Measurements from ENCODE around the gene PHGDH. TPM values are rescaled to one million over a fixed set of nuclear protein-coding genes. Genes with fewer than 3 reads are reported as not detected.

The PHGDH gene
- total and polyA plus RNA-seq, 2 of the 13 experiments (the other 11 are each of a cell fraction or from before 2014, with no cell fraction given), result 95.8 to 133 TPM

- peak; percentile 95 for TF ChIP-seq FOXA3 (CRISPR knock-in tag; IDR thresholded peaks at IDR 0.05)
- no peak for TF ChIP-seq CENPBD1 (CRISPR knock-in tag; IDR thresholded peaks at IDR 0.05; ENCODE audit: borderline replicate concordance, low read depth)
- no peak for TF ChIP-seq ZNF414 (CRISPR knock-in tag; IDR thresholded peaks at IDR 0.05)
- TF ChIP-seq DPF2 (CRISPR knock-in tag; IDR thresholded peaks at IDR 0.05; ENCODE audit: borderline replicate concordance, low read depth), result peak; percentile 72; the same call in 1 of the 2 replicates
- TF ChIP-seq FOSL1 (CRISPR knock-in tag; IDR thresholded peaks at IDR 0.05; ENCODE audit: borderline replicate concordance), result no peak
- TF ChIP-seq LCORL (IDR thresholded peaks at IDR 0.05), result peak; percentile 50; the same call in 1 of the 2 replicates
- peak; percentile 46; the same call in 1 of the 2 replicates for TF ChIP-seq LCORL (CRISPR knock-in tag; IDR thresholded peaks at IDR 0.05)
- TF ChIP-seq ZNF503 (CRISPR knock-in tag; IDR thresholded peaks at IDR 0.05), result peak; percentile 79
- no peak for TF ChIP-seq GPN1 (CRISPR knock-in tag; IDR thresholded peaks at IDR 0.05; ENCODE audit: borderline replicate concordance)
- TF ChIP-seq SOX13 (IDR thresholded peaks at IDR 0.05), result no peak
- peak in 1 of 2 experiments; percentile 87; a peak in 2 of 4 replicates for TF ChIP-seq SOX13 (CRISPR knock-in tag; conservative IDR thresholded peaks at IDR 0.05 in 1 of 2, IDR thresholded peaks at IDR 0.05 in 1 of 2)
- TF ChIP-seq ZNF577 (CRISPR knock-in tag; IDR thresholded peaks at IDR 0.05; ENCODE audit: borderline replicate concordance, low read depth), result no peak
- no peak for TF ChIP-seq PLRG1 (conservative IDR thresholded peaks at IDR 0.05)
- no peak for TF ChIP-seq MXI1 (IDR thresholded peaks at IDR 0.05; ENCODE audit: borderline replicate concordance, low read depth, low read length)
- peak; percentile 33 for TF ChIP-seq SKI (IDR thresholded peaks at IDR 0.05; ENCODE audit: partially characterized antibody)
- peak; percentile 82 for TF ChIP-seq ISL2 (CRISPR knock-in tag; IDR thresholded peaks at IDR 0.05)
- TF ChIP-seq FOXK1 (CRISPR knock-in tag; IDR thresholded peaks at IDR 0.05; ENCODE audit: borderline replicate concordance, low read depth), result peak; percentile 16; the same call in 1 of the 2 replicates
- no peak for TF ChIP-seq ZNF430 (CRISPR knock-in tag; IDR thresholded peaks at IDR 0.05)
- no peak for TF ChIP-seq MLLT10 (CRISPR knock-in tag; IDR thresholded peaks at IDR 0.05)
- no peak for TF ChIP-seq ZHX1 (CRISPR knock-in tag; IDR thresholded peaks at IDR 0.05; ENCODE audit: low read depth)
- no peak for TF ChIP-seq ZNF276 (CRISPR knock-in tag; IDR thresholded peaks at IDR 0.05; ENCODE audit: low read depth)
- no peak for TF ChIP-seq SNAI1 (CRISPR knock-in tag; IDR thresholded peaks at IDR 0.05; ENCODE audit: borderline replicate concordance)
Measured at GRCh38 chr1:119766374-119766794, 54.6 kb downstream of the PHGDH start (continued).

All from HepG2 (cell line).